ENCODE results near the gene PGC.

The PGC gene

DNA sequence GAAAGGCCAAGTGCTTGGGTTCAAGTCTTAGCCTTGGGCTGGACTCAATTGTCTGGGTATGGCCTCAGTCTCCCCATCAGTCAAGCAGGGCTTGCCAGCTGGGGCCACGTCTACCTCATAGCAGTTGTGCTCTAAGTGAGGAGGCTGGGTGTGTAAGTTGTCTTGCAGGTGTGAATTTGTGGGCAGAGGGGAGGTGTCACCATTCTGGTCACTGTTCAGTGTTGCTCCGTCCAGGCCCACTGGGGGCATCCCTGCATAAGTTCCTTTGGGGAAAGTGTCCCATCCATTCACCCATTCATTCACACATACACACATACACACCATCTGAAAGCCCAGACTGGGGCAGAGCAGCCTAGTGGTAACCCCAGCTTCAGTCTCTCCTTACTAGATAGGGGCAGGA, 48.1 kb downstream of the PGC start:
- ChIA-PET POLR2A (no interaction called here), CTCF (interaction anchor here (0.8 to 1.2 kb wide), 4 partner anchors 9 to 79 kb away, joined by 3 to 5 read pairs (median 4); no protein-coding TSS in a partner anchor)
- Histone ChIP-seq H3K27ac (ENCODE audit: insufficient read depth in 1 of 2, low read depth in 1 of 2, low read length in 2 of 2, poor library complexity in 1 of 2, severe bottlenecking in 2 of 2) (no peak overlapping the region), H3K27me3 (replicated peaks in 2 of 5; ENCODE audit: control insufficient read depth in 4 of 5, insufficient read depth in 5 of 5, low read length in 4 of 5) (no peaks in the 10 kb centered on the region), H3K36me3 (ENCODE audit: control insufficient read depth in 4 of 4, insufficient read depth in 4 of 4, low read length in 3 of 4) (peaks cover 0 to 2% (median 0%) of the 10 kb centered on the region in 4 experiments), H3K9me3 (ENCODE audit: control extremely low read depth in 1 of 5, control insufficient read depth in 4 of 5, insufficient read depth in 2 of 5, low read depth in 1 of 5, low read length in 4 of 5) (no peaks in the 10 kb centered on the region), H3K4me3 (ENCODE audit: control insufficient read depth in 1 of 7, extremely low read depth in 1 of 7, insufficient read depth in 4 of 7, low read depth in 2 of 7, low read length in 6 of 7) (no peak overlapping the region), H3K4me1 (ENCODE audit: control extremely low read depth in 1 of 4, control insufficient read depth in 4 of 4, insufficient read depth in 4 of 4, low read length in 3 of 4) (no peaks in the 10 kb centered on the region)
- WGBS (ENCODE audit: insufficient coverage), result 100% methylated on average over 1 of the region's 2 CpGs
- DNase-seq, result no peak

DNA sequence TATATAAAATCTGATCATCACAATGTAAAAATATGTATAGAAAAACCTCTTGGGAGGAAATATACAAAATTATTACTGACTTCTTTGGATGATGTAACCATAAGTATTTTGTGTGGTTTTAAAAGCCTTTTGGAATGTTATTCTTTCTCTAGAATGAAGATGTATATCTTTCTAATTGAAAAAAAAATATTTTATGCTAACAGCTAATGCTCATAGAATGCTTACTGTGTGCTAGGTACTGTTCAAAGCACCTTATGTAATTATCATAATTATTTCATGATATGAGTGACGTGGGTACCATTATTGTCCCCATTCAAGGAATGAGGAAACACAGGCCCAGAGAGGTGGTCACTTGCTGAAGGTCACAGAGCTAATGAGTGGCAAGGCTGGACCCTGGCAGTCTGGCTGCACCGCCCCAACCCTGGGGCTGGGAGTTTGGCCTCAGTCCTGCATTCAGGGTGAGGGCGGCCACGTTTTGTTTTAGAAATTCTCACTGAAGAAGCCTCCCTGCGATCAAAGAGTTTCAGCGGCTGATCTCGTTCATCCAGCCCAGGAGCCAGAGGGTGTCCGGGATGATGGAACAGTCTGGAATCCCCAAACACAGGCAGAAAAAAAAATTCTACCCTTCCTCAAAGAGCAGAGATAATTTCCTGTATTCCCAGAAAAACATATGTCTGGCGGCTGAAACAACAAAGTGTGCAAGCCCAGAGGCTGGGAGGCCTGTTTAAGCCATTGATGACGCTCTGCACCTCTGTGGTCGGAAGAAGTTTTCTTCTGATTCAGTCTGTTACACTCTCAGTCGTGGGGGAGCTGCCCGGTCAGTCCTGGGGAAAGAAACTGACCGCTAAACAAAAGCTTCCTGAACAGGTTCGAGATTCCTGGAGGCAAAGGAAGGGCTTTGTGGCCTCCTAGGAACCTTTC, 49.1 kb downstream of the PGC start:
- WGBS (ENCODE audit: insufficient coverage), result 94% methylated on average over 13 of the region's 15 CpGs
- H3K9me3 ChIP-seq (ENCODE audit: control extremely low read depth in 1 of 5, control insufficient read depth in 4 of 5, insufficient read depth in 2 of 5, low read depth in 1 of 5, low read length in 4 of 5), result no peaks in the 10 kb centered on the region
- H3K36me3 ChIP-seq (ENCODE audit: control insufficient read depth in 4 of 4, insufficient read depth in 4 of 4, low read length in 3 of 4), result peaks cover 0 to 2% (median 0%) of the 10 kb centered on the region in 4 experiments
- peaks cover 0 to 6% (median 0%) of the 10 kb centered on the region in 4 experiments for H3K4me1 ChIP-seq (ENCODE audit: control extremely low read depth in 1 of 4, control insufficient read depth in 4 of 4, insufficient read depth in 4 of 4, low read length in 3 of 4)
- ChIA-PET POLR2A (no interaction called here), CTCF (interaction anchor here (1.2 kb wide), 1 partner anchor 80 kb away, joined by 3 read pairs; no protein-coding TSS in a partner anchor)
- H3K27me3 ChIP-seq (replicated peaks in 2 of 5; ENCODE audit: control insufficient read depth in 4 of 5, insufficient read depth in 5 of 5, low read length in 4 of 5), result no peaks in the 10 kb centered on the region
- H3K4me3 ChIP-seq (ENCODE audit: control insufficient read depth in 1 of 7, extremely low read depth in 1 of 7, insufficient read depth in 4 of 7, low read depth in 2 of 7, low read length in 6 of 7), result no peak overlapping the region
- no peak for DNase-seq
- no peak overlapping the region for H3K27ac ChIP-seq (ENCODE audit: insufficient read depth in 1 of 2, low read depth in 1 of 2, low read length in 2 of 2, poor library complexity in 1 of 2, severe bottlenecking in 2 of 2)

DNA sequence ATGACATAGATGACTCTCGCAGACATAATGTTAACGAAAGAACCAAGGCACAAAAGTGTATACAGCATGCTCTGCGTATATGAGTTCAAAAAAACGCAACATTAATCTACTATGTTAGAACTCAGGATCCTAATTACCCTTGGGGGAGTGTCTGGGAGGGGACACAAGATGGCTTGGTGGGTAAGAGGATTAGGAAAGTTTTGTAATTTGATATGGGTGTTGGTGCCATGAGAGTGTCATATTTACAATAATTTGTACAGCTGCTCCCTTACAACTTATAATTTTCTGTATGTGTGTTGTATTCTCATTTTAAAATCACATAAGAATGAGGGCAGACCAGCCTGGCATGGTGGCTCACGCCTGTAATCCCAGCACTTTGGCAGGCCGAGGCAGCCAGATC, 50.4 kb downstream of the PGC start:
- WGBS (ENCODE audit: insufficient coverage), result 94% methylated on average over 3 of the region's 6 CpGs
- Histone ChIP-seq H3K36me3 (ENCODE audit: control insufficient read depth in 4 of 4, insufficient read depth in 4 of 4, low read length in 3 of 4) (peaks cover 0 to 2% (median 0%) of the 10 kb centered on the region in 4 experiments), H3K4me1 (ENCODE audit: control extremely low read depth in 1 of 4, control insufficient read depth in 4 of 4, insufficient read depth in 4 of 4, low read length in 3 of 4) (peaks cover 0 to 6% (median 0%) of the 10 kb centered on the region in 4 experiments), H3K27me3 (replicated peaks in 2 of 5; ENCODE audit: control insufficient read depth in 4 of 5, insufficient read depth in 5 of 5, low read length in 4 of 5) (no peaks in the 10 kb centered on the region), H3K9me3 (ENCODE audit: control extremely low read depth in 1 of 5, control insufficient read depth in 4 of 5, insufficient read depth in 2 of 5, low read depth in 1 of 5, low read length in 4 of 5) (no peaks in the 10 kb centered on the region), H3K27ac (ENCODE audit: insufficient read depth in 1 of 2, low read depth in 1 of 2, low read length in 2 of 2, poor library complexity in 1 of 2, severe bottlenecking in 2 of 2) (no peak overlapping the region), H3K4me3 (ENCODE audit: control insufficient read depth in 1 of 7, extremely low read depth in 1 of 7, insufficient read depth in 4 of 7, low read depth in 2 of 7, low read length in 6 of 7) (no peak overlapping the region)
- ChIA-PET CTCF (interaction anchor here (0.9 to 1.9 kb wide), 2 partner anchors 12 to 94 kb away, joined by 4 to 6 read pairs; no protein-coding TSS in a partner anchor), POLR2A (no interaction called here)
- no peak for DNase-seq

- WGBS (ENCODE audit: insufficient coverage), result 85% methylated on average over 5 of the region's 6 CpGs
Measured at GRCh38 chr6:41695825-41696224, 51.4 kb downstream of the PGC start.

DNA sequence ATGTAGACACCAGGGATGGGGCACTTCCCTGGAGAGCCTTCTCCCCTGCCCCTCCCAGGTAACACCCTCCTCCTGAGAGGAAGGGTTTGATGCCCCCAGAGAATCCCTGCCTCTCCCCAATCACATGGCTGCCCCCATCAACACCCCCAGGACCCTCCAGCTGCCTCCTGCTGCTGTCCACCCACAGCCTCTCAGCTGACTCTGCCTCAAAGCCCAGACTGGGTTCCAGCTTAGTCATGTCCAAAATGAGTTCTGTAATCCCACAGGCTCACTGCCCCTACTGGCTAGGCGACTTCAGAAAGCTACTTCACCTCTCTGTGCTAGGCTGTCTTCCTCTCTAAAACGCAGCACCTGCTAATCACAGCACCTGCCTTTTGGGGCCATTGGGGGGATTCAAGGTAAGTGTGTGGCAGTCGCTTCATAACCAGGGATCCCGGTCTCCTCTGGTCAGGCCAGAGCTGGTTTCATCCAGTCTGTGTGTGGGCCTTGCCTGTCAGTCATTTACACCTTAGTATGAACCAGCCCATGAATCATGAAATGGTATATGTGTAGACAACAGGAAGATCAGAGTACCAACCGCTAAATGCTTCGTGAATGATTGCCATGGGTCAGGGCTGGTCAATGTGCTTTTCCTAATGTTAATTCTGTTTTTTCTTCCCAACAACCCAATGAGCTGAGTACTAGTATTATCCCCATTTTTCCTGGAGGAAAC, 52.2 kb downstream of the PGC start:
- no peak for DNase-seq

More at GRCh38 chr6:41695825-41696224, 51.4 kb downstream of the PGC start:
- ChIA-PET CTCF (interaction anchor here (0.8 to 1.9 kb wide), 4 partner anchors 10 to 93 kb away, joined by 3 to 6 read pairs (median 4); no protein-coding TSS in a partner anchor), POLR2A (no interaction called here)
- Histone ChIP-seq H3K4me1 (ENCODE audit: control extremely low read depth in 1 of 4, control insufficient read depth in 4 of 4, insufficient read depth in 4 of 4, low read length in 3 of 4) (peaks cover 0 to 6% (median 0%) of the 10 kb centered on the region in 4 experiments), H3K27ac (ENCODE audit: insufficient read depth in 1 of 2, low read depth in 1 of 2, low read length in 2 of 2, poor library complexity in 1 of 2, severe bottlenecking in 2 of 2) (no peak overlapping the region), H3K4me3 (ENCODE audit: control insufficient read depth in 1 of 7, extremely low read depth in 1 of 7, insufficient read depth in 4 of 7, low read depth in 2 of 7, low read length in 6 of 7) (no peak overlapping the region), H3K27me3 (replicated peaks in 2 of 5; ENCODE audit: control insufficient read depth in 4 of 5, insufficient read depth in 5 of 5, low read length in 4 of 5) (no peaks in the 10 kb centered on the region), H3K36me3 (ENCODE audit: control insufficient read depth in 4 of 4, insufficient read depth in 4 of 4, low read length in 3 of 4) (peaks cover 0 to 2% (median 0%) of the 10 kb centered on the region in 4 experiments), H3K9me3 (ENCODE audit: control extremely low read depth in 1 of 5, control insufficient read depth in 4 of 5, insufficient read depth in 2 of 5, low read depth in 1 of 5, low read length in 4 of 5) (no peaks in the 10 kb centered on the region)
- DNase-seq, result no peak

DNA sequence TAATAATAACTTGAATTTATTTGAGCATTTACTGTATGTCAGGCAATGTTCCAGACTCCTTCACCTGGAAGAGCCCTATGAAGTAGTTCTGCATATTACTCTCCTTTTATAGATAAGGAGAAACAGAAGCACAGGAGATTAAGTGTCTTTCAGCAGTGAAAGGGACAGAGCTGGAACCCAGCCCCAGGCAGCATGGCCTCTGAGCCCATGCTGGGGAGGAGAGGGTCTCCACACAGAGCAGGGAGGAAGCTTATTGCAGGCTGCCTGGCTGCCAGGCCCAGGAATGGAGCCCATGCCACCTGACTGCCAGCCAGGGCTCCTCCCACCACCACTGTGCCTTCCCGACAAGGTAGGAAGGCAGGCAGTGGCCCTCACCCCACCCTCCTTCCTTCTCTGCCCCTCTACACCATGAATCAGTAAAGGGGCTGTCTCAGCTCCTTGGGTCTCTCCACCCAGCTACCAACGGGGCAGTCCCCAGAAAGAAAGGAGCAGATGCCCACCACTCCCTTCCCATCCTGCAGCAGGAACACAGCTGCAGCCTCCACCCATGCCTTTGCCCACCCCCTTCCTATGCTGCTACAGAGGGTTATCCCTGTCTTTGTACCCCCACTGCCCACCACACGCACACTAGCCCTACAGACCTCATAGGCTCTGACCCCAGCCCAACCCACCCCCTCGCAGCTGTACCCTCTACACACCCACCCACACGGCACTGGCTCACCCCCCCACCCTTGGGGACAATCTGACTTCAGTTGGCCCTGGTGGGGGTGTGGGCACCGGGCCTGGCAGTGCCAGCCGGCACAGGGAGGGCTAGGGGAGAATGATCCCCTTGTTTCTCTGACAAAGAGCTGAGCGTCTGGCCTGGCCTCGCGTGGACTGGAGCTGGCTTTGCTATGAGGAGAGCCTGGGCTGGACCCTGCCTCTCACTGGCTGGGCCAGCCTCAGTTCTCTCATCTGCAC, 53.6 kb downstream of the PGC start:
- Histone ChIP-seq H3K27me3 (replicated peaks in 2 of 5; ENCODE audit: control insufficient read depth in 4 of 5, insufficient read depth in 5 of 5, low read length in 4 of 5) (no peaks in the 10 kb centered on the region), H3K36me3 (ENCODE audit: control insufficient read depth in 4 of 4, insufficient read depth in 4 of 4, low read length in 3 of 4) (peaks cover 0 to 3% (median 0%) of the 10 kb centered on the region in 4 experiments), H3K9me3 (ENCODE audit: control extremely low read depth in 1 of 5, control insufficient read depth in 4 of 5, insufficient read depth in 2 of 5, low read depth in 1 of 5, low read length in 4 of 5) (no peaks in the 10 kb centered on the region), H3K4me1 (ENCODE audit: control extremely low read depth in 1 of 4, control insufficient read depth in 4 of 4, insufficient read depth in 4 of 4, low read length in 3 of 4) (peaks cover 0 to 15% (median 2%) of the 10 kb centered on the region in 4 experiments), H3K4me3 (ENCODE audit: control insufficient read depth in 1 of 7, extremely low read depth in 1 of 7, insufficient read depth in 4 of 7, low read depth in 2 of 7, low read length in 6 of 7) (no peak overlapping the region), H3K27ac (ENCODE audit: insufficient read depth in 1 of 2, low read depth in 1 of 2, low read length in 2 of 2, poor library complexity in 1 of 2, severe bottlenecking in 2 of 2) (no peak overlapping the region)
- POLR2A ChIA-PET, result no interaction called here
- peak in 2 of 3 donors; percentile 12 to 22 for DNase-seq
- CTCF ChIA-PET, result interaction anchor here (0.8 to 2.4 kb wide), 7 partner anchors 9 to 98 kb away, joined by 3 to 11 read pairs (median 3); no protein-coding TSS in a partner anchor
- 80% methylated on average over 4 of the region's 10 CpGs for WGBS (ENCODE audit: insufficient coverage)

More for the DNA sequence above, 52.2 kb downstream of the PGC start:
- H3K27me3 ChIP-seq (replicated peaks in 2 of 5; ENCODE audit: control insufficient read depth in 4 of 5, insufficient read depth in 5 of 5, low read length in 4 of 5), result no peaks in the 10 kb centered on the region
- POLR2A ChIA-PET, result no interaction called here
- CTCF ChIA-PET, result interaction anchor here (0.8 to 2.4 kb wide), 7 partner anchors 9 to 100 kb away, joined by 3 to 8 read pairs (median 3); no protein-coding TSS in a partner anchor
- 94% methylated on average over 4 of the region's 6 CpGs for WGBS (ENCODE audit: insufficient coverage)
- peaks cover 0 to 5% (median 0%) of the 10 kb centered on the region in 4 experiments for H3K36me3 ChIP-seq (ENCODE audit: control insufficient read depth in 4 of 4, insufficient read depth in 4 of 4, low read length in 3 of 4)
- H3K27ac ChIP-seq (ENCODE audit: insufficient read depth in 1 of 2, low read depth in 1 of 2, low read length in 2 of 2, poor library complexity in 1 of 2, severe bottlenecking in 2 of 2), result no peak overlapping the region
- H3K9me3 ChIP-seq (ENCODE audit: control extremely low read depth in 1 of 5, control insufficient read depth in 4 of 5, insufficient read depth in 2 of 5, low read depth in 1 of 5, low read length in 4 of 5), result no peaks in the 10 kb centered on the region
- no peak overlapping the region for H3K4me3 ChIP-seq (ENCODE audit: control insufficient read depth in 1 of 7, extremely low read depth in 1 of 7, insufficient read depth in 4 of 7, low read depth in 2 of 7, low read length in 6 of 7)
- H3K4me1 ChIP-seq (ENCODE audit: control extremely low read depth in 1 of 4, control insufficient read depth in 4 of 4, insufficient read depth in 4 of 4, low read length in 3 of 4), result peaks cover 0 to 6% (median 0%) of the 10 kb centered on the region in 4 experiments

Measured in common myeloid progenitor, CD34-positive (primary cell).